Measurements from ENCODE around the gene ACAN. TPM values are rescaled to one million over a fixed set of nuclear protein-coding genes. Genes with fewer than 3 reads are reported as not detected.

Gene ACAN
- total and polyA plus RNA-seq, 8 donors, result 0.52 to 1.4 (median 0.91) TPM

- H3K9me3 ChIP-seq, result no peaks in the 10 kb centered on the region
- DNase-seq, result no peak
- intact Hi-C loops (cut with DNase I), result no loop called here
- H3K36me3 ChIP-seq, result no peaks in the 10 kb centered on the region
- no peak overlapping the region for H3K27ac ChIP-seq
- no peaks in the 10 kb centered on the region for H3K4me1 ChIP-seq
- ATAC-seq, result no peak
- H3K27me3 ChIP-seq, result no peaks in the 10 kb centered on the region
- H3K4me3 ChIP-seq, result no peak overlapping the region
- TF ChIP-seq CTCF (IDR thresholded peaks at IDR 0.05), result no peak
Observed at GRCh38 chr15:88835646-88836045, 32.4 kb downstream of the ACAN start.

DNA sequence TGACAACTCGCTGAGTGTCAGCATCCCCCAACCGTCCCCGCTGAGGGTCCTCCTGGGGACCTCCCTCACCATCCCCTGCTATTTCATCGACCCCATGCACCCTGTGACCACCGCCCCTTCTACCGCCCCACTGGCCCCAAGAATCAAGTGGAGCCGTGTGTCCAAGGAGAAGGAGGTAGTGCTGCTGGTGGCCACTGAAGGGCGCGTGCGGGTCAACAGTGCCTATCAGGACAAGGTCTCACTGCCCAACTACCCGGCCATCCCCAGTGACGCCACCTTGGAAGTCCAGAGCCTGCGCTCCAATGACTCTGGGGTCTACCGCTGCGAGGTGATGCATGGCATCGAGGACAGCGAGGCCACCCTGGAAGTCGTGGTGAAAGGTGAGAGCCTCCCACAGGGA is 35.4 kb downstream of the ACAN start:
- no peak for ATAC-seq
- Histone ChIP-seq H3K27ac (no peak overlapping the region), H3K27me3 (peaks cover 0 to 5% of the 10 kb centered on the region in 2 donors), H3K4me1 (no peaks in the 10 kb centered on the region), H3K9me3 (no peaks in the 10 kb centered on the region), H3K4me3 (no peak overlapping the region), H3K36me3 (no peaks in the 10 kb centered on the region)
- no peak for TF ChIP-seq CTCF (IDR thresholded peaks at IDR 0.05)
- intact Hi-C loops (cut with DNase I), result no loop called here
- DNase-seq, result no peak

DNA sequence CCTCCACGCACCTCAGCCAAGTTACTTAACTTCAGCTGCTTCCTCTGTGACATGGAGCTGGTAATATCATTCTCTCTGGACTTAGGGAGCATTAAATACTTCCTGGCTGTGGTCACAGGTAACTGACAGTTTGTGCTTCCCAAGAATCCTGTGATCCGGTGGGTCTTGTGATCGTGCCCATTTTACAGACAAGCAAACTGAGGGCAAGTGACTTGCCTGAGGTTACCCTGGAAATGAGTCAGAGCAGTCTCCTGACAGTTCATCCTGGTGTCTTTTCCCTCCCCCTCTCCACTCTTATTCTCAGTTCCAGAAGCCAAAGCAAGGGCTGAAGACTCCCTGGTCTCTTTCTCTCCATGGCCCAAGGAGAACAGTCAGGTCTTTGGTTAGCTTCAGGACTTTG is 35.9 kb downstream of the ACAN start:
- no peak for TF ChIP-seq CTCF (IDR thresholded peaks at IDR 0.05)
- intact Hi-C loops (cut with DNase I), result no loop called here
- H3K27ac ChIP-seq, result no peak overlapping the region

DNA sequence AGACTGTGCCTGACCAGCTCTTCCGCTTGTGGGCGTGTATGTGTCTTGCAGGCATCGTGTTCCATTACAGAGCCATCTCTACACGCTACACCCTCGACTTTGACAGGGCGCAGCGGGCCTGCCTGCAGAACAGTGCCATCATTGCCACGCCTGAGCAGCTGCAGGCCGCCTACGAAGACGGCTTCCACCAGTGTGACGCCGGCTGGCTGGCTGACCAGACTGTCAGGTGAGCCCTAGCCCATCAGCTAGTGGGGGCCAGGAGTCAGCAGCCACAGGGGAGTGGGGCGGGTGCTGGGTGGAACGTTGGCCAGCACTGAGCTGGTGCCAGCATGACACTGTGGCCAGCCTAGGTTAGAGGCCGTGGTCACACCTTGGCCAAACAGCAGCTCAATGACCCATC is 36.7 kb downstream of the ACAN start:
- peaks cover 0 to 5% of the 10 kb centered on the region in 2 donors for H3K27me3 ChIP-seq
- no peak overlapping the region for H3K4me3 ChIP-seq
- no peak for TF ChIP-seq CTCF (IDR thresholded peaks at IDR 0.05)
- H3K36me3 ChIP-seq, result no peaks in the 10 kb centered on the region
- no peak overlapping the region for H3K27ac ChIP-seq
- intact Hi-C loops (cut with DNase I), result no loop called here
- H3K9me3 ChIP-seq, result no peaks in the 10 kb centered on the region
- DNase-seq, result no peak
- H3K4me1 ChIP-seq, result no peaks in the 10 kb centered on the region
- no peak for ATAC-seq

More for the DNA sequence above, 35.9 kb downstream of the ACAN start:
- no peaks in the 10 kb centered on the region for H3K36me3 ChIP-seq
- ATAC-seq (no peak), DNase-seq (no peak)
- H3K4me1 ChIP-seq, result no peaks in the 10 kb centered on the region
- H3K4me3 ChIP-seq, result no peak overlapping the region
- H3K27me3 ChIP-seq, result peaks cover 0 to 5% of the 10 kb centered on the region in 2 donors
- H3K9me3 ChIP-seq, result no peaks in the 10 kb centered on the region

DNA sequence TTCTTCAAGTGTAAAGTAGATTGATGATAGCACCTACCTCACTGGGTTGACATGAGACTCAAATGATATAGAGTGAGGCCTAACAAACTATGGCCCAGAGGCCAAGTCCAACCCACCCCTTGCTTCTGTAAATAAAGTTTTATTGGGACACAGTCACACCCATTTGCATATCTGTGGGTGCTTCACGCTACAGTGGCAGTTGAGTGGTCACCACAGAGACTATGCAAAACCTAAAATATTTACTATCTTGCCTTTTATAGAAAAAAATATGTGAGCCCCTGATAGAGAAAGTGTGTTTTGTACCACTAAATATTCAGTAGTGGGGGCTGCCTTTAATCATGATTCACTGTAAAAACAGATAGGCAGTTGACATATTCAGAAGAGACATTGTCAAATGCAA is 38.0 kb downstream of the ACAN start:
- Histone ChIP-seq H3K27me3 (peaks cover 0 to 5% of the 10 kb centered on the region in 2 donors), H3K4me1 (no peaks in the 10 kb centered on the region), H3K4me3 (no peak overlapping the region), H3K27ac (no peak overlapping the region), H3K9me3 (no peaks in the 10 kb centered on the region), H3K36me3 (no peaks in the 10 kb centered on the region)
- no peak for ATAC-seq
- no peak for DNase-seq
- intact Hi-C loops (cut with DNase I), result no loop called here
- no peak for TF ChIP-seq CTCF (IDR thresholded peaks at IDR 0.05)

All from left lung (tissue), 10 donors.